ENCODE measurements around the gene PPFIA4.

- TF ChIP-seq SIN3A (IDR thresholded peaks at IDR 0.05; ENCODE audit: low read depth) (no peak), POLR2AphosphoS5 (IDR thresholded peaks at IDR 0.05; ENCODE audit: low read depth, low read length) (no peak), RAD21 (IDR thresholded peaks at IDR 0.05; ENCODE audit: low read depth) (no peak)
- TF ChIP-seq, protein P1, sequence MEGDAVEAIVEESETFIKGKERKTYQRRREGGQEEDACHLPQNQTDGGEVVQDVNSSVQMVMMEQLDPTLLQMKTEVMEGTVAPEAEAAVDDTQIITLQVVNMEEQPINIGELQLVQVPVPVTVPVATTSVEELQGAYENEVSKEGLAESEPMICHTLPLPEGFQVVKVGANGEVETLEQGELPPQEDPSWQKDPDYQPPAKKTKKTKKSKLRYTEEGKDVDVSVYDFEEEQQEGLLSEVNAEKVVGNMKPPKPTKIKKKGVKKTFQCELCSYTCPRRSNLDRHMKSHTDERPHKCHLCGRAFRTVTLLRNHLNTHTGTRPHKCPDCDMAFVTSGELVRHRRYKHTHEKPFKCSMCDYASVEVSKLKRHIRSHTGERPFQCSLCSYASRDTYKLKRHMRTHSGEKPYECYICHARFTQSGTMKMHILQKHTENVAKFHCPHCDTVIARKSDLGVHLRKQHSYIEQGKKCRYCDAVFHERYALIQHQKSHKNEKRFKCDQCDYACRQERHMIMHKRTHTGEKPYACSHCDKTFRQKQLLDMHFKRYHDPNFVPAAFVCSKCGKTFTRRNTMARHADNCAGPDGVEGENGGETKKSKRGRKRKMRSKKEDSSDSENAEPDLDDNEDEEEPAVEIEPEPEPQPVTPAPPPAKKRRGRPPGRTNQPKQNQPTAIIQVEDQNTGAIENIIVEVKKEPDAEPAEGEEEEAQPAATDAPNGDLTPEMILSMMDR (IDR thresholded peaks at IDR 0.05 in 2 of 3, conservative IDR thresholded peaks at IDR 0.05 in 1 of 3; ENCODE audit: borderline replicate concordance in 1 of 3, insufficient read depth in 1 of 3, low read depth in 2 of 3, low read length in 2 of 3) = no peak
Observed at GRCh38 chr1:203044546-203045250, 18.4 kb downstream of the PPFIA4 start.

Measured in HCT116 (cell line).